Peyer's patch (tissue), 4 donors: ENCODE data around the gene SLC13A2.
"Not testable (repeated sequence)": the region's sequence is repeated elsewhere in the genome, so short reads cannot be mapped to it uniquely, and the experiment has no call there.

Source experiments
- POLR2A ChIP-seq, 2 donors: fragments of 450-650 bp; IDR thresholded peaks; one replicate each; pipeline ENCODE4 v1.5.1; 2017; ENCODE audit warnings: antibody characterized with exemption in 2 of 2, mild to moderate bottlenecking in 2 of 2, moderate library complexity in 2 of 2
- TF ChIP-seq, protein P1 (sequence below), 6 experiments: fragments of 450-650 bp in 4 of 6; fragments of 200-600 bp in 2 of 6; sonication (generic) in 1 of 6; IDR thresholded peaks; one replicate each; pipeline ENCODE4 v1.5.1; 2017 to 2019; ENCODE audit warnings: antibody characterized with exemption in 6 of 6, mild to moderate bottlenecking in 3 of 6, moderate library complexity in 1 of 6

DNA sequence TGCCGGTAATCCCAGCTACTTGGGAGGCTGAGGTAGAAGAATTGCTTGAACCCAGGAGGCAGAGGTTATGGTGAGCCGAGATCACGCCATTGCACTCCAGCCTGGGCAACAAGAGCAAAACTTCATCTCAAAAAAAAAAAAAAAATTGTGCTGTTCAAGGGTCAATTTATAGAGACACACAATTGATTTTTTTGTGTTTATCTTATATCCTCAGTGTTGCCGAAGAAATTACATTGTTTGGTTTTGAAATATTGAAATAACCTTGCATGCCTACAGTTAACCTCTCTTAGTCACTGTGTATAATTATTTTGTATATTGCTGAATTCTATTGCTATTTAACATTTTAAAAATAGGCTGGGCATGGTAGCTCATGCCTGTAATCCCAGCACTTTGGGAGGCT is 45.5 kb upstream of the SLC13A2 start:
- TF ChIP-seq, protein P1, sequence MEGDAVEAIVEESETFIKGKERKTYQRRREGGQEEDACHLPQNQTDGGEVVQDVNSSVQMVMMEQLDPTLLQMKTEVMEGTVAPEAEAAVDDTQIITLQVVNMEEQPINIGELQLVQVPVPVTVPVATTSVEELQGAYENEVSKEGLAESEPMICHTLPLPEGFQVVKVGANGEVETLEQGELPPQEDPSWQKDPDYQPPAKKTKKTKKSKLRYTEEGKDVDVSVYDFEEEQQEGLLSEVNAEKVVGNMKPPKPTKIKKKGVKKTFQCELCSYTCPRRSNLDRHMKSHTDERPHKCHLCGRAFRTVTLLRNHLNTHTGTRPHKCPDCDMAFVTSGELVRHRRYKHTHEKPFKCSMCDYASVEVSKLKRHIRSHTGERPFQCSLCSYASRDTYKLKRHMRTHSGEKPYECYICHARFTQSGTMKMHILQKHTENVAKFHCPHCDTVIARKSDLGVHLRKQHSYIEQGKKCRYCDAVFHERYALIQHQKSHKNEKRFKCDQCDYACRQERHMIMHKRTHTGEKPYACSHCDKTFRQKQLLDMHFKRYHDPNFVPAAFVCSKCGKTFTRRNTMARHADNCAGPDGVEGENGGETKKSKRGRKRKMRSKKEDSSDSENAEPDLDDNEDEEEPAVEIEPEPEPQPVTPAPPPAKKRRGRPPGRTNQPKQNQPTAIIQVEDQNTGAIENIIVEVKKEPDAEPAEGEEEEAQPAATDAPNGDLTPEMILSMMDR (IDR thresholded peaks at IDR 0.05), result not testable (repeated sequence)
- TF ChIP-seq POLR2A (IDR thresholded peaks at IDR 0.05), result not testable (repeated sequence)
